ENCODE results near the gene GATA6.

GATA6 gene

DNA sequence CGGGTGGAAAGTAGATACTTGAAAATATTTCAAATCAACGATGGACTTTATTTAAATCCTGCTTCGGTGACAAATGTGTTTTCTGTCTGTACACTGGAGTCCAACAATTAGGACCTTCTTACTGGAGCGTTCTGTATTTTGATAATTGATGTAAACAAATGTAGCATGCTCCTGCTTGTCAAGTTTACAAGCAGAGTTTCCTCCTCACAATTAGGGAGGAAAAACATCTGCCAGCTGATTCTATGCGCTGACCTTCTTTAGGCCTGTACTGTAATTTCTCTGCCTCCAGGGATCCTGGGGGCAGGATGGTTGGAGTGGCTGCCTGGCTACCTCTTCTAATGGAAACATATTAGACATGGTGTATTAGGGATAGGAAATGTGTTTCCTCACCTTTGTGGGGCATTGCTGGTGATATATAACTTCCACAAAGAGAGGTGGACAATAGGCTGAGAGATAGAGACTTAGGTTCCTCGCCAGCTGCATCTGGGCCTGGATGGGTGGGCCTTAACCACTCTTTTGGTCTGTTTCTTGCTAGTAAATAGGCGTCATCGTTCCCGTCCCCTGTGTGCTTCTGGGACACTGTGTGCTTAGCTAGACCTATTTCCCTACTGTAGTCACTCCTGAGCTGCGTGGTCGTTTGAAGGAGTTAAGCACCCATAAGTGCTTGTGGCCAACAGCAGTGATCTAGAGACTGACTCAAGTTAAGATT is 19.3 kb downstream of the GATA6 start:
- Histone ChIP-seq H3K9ac (ENCODE audit: low read length) (no peak overlapping the region), H3K27ac (ENCODE audit: low read depth, low read length) (no peak overlapping the region), H3K4me2 (ENCODE audit: low read depth, low read length, poor library complexity, severe bottlenecking) (no peak overlapping the region), H3K79me2 (ENCODE audit: insufficient read depth, low read length) (no peaks in the 10 kb centered on the region), H3K4me3 (ENCODE audit: insufficient read depth, low read length, poor library complexity, severe bottlenecking) (no peak overlapping the region), H4K20me1 (ENCODE audit: low read depth, low read length) (no peaks in the 10 kb centered on the region), H3K9me2 (replicated peaks; ENCODE audit: insufficient read depth, low read length) (no peaks in the 10 kb centered on the region), H3F3A (ENCODE audit: insufficient read depth) (no peaks in the 10 kb centered on the region), H3K27me3 (ENCODE audit: low read length) (no peaks in the 10 kb centered on the region), H3K36me3 (ENCODE audit: low read length) (no peaks in the 10 kb centered on the region), H2AFZ (ENCODE audit: low read depth, low read length, severe bottlenecking) (no peak overlapping the region), H3K9me3 (ENCODE audit: insufficient read depth, low read length) (no peaks in the 10 kb centered on the region)
- TF ChIP-seq, protein P1, sequence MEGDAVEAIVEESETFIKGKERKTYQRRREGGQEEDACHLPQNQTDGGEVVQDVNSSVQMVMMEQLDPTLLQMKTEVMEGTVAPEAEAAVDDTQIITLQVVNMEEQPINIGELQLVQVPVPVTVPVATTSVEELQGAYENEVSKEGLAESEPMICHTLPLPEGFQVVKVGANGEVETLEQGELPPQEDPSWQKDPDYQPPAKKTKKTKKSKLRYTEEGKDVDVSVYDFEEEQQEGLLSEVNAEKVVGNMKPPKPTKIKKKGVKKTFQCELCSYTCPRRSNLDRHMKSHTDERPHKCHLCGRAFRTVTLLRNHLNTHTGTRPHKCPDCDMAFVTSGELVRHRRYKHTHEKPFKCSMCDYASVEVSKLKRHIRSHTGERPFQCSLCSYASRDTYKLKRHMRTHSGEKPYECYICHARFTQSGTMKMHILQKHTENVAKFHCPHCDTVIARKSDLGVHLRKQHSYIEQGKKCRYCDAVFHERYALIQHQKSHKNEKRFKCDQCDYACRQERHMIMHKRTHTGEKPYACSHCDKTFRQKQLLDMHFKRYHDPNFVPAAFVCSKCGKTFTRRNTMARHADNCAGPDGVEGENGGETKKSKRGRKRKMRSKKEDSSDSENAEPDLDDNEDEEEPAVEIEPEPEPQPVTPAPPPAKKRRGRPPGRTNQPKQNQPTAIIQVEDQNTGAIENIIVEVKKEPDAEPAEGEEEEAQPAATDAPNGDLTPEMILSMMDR (IDR thresholded peaks at IDR 0.05; ENCODE audit: insufficient read depth, low read length, poor library complexity, severe bottlenecking) = no peak
- TF ChIP-seq EZH2phosphoT487 (conservative IDR thresholded peaks at IDR 0.05; ENCODE audit: low read length) = no peak

DNA sequence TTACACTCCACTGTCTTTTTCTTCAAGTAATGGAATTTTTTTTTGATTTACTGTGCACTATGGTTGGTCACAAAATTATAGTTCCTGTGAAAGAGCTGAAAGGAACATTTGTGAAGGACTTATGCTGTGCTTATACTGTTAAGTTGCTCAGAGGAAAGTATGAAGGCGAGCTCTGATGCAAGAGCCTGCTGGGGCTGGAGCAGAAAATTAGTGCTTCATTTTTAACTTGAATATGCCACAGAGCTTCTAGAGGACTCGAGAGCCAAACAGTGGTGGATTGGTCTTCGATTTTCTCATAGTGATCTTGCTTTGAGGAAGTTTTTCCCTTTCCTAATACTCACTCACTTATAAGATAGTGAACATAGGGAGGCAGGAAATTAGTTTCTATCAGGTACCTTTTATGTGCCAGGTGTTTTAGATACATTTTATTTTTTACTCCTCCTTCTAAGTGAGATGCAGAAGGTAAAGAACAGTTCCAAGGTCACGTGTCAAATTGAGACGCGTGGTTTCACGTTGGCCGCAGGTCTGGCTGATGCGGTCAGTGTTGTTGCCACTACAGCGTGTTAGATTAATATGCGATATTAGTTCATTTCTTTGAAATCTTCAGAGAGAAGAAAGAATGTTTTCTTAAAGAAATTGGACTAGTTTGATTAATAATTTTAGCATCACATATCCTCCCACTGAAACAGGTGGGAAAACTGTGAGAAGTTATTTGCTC is 20.2 kb downstream of the GATA6 start:
- no peaks in the 10 kb centered on the region for H3K79me2 ChIP-seq (ENCODE audit: insufficient read depth, low read length)
- H3K27me3 ChIP-seq (ENCODE audit: low read length) = no peaks in the 10 kb centered on the region
- H3K4me3 ChIP-seq (ENCODE audit: insufficient read depth, low read length, poor library complexity, severe bottlenecking) = no peak overlapping the region
- TF ChIP-seq, protein P1 (IDR thresholded peaks at IDR 0.05; ENCODE audit: insufficient read depth, low read length, poor library complexity, severe bottlenecking) = no peak
- TF ChIP-seq EZH2phosphoT487 (conservative IDR thresholded peaks at IDR 0.05; ENCODE audit: low read length) = no peak
- H3K9ac ChIP-seq (ENCODE audit: low read length) = no peak overlapping the region
- no peak overlapping the region for H3K4me2 ChIP-seq (ENCODE audit: low read depth, low read length, poor library complexity, severe bottlenecking)
- H3K27ac ChIP-seq (ENCODE audit: low read depth, low read length) = no peak overlapping the region
- no peaks in the 10 kb centered on the region for H4K20me1 ChIP-seq (ENCODE audit: low read depth, low read length)
- H3F3A ChIP-seq (ENCODE audit: insufficient read depth) = no peaks in the 10 kb centered on the region
- no peaks in the 10 kb centered on the region for H3K9me2 ChIP-seq (replicated peaks; ENCODE audit: insufficient read depth, low read length)
- H3K36me3 ChIP-seq (ENCODE audit: low read length) = no peaks in the 10 kb centered on the region
- H2AFZ ChIP-seq (ENCODE audit: low read depth, low read length, severe bottlenecking) = no peak overlapping the region
- no peaks in the 10 kb centered on the region for H3K9me3 ChIP-seq (ENCODE audit: insufficient read depth, low read length)

DNA sequence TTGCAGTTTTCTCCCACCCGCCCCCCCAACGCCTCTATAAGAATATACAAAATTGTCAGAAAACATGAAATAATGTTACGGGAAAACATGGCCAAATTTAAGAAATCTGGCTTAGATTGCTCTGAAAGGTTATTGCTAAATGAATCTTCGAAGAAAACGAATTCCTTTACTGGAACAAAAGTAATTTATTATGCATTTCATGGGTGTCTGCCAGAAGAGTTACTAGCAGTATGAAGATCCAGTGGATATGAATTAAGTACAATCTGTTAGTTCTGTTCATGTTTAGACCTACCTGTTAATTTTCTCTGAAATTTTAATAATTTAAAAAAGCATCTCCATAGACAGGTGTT is 21.9 kb downstream of the GATA6 start:
- Histone ChIP-seq H3K9ac (ENCODE audit: low read length) (no peak overlapping the region), H2AFZ (ENCODE audit: low read depth, low read length, severe bottlenecking) (no peak overlapping the region), H3K27ac (ENCODE audit: low read depth, low read length) (no peak overlapping the region), H3K9me2 (replicated peaks; ENCODE audit: insufficient read depth, low read length) (no peaks in the 10 kb centered on the region), H4K20me1 (ENCODE audit: low read depth, low read length) (no peaks in the 10 kb centered on the region), H3K79me2 (ENCODE audit: insufficient read depth, low read length) (no peaks in the 10 kb centered on the region), H3K4me2 (ENCODE audit: low read depth, low read length, poor library complexity, severe bottlenecking) (no peak overlapping the region), H3K36me3 (ENCODE audit: low read length) (no peaks in the 10 kb centered on the region), H3K4me3 (ENCODE audit: insufficient read depth, low read length, poor library complexity, severe bottlenecking) (no peak overlapping the region), H3K9me3 (ENCODE audit: insufficient read depth, low read length) (no peaks in the 10 kb centered on the region), H3K27me3 (ENCODE audit: low read length) (no peaks in the 10 kb centered on the region), H3F3A (ENCODE audit: insufficient read depth) (no peaks in the 10 kb centered on the region)
- TF ChIP-seq, protein P1 (IDR thresholded peaks at IDR 0.05; ENCODE audit: insufficient read depth, low read length, poor library complexity, severe bottlenecking) = no peak
- no peak for TF ChIP-seq EZH2phosphoT487 (conservative IDR thresholded peaks at IDR 0.05; ENCODE audit: low read length)
